Hematopoietic multipotent progenitor cell treated with erythropoietin and hydrocortisone succinate and interleukin-3 and kit ligand, for 17 days (in vitro differentiated cells): ENCODE data around the gene SVIL.

ENCODE experiments used
- DNase-seq: peaks from one replicate; pipeline ENCODE4 v3.0.0-alpha.2; 2015; ENCODE audit warnings: low spot score

The SVIL gene

GRCh38 chr10:29634764-29635625, at the start of gene SVIL:
Gene SVIL, minus strand, starts transcription at chr10:29634971. Its CDS starts 79,913 bp downstream, at chr10:29555058.
- no peak for DNase-seq

- DNase-seq, result no peak
Measured at GRCh38 chr10:29681676-29682448, 47.1 kb upstream of the SVIL start.

- no peak for DNase-seq
Measured at GRCh38 chr10:29680091-29680490, 45.3 kb upstream of the SVIL start.

- no peak for DNase-seq
Measured at GRCh38 chr10:29676732-29677131, 42.0 kb upstream of the SVIL start.

GRCh38 chr10:29675984-29676383, 41.2 kb upstream of the SVIL start:
- no peak for DNase-seq

GRCh38 chr10:29671968-29672367, 37.2 kb upstream of the SVIL start:
- DNase-seq, result no peak

- DNase-seq, result no peak
Measured at GRCh38 chr10:29671228-29671780, 36.5 kb upstream of the SVIL start.

- no peak for DNase-seq
Measured at GRCh38 chr10:29670761-29671160, 36.0 kb upstream of the SVIL start.

- DNase-seq, result no peak
Measured at GRCh38 chr10:29669149-29669548, 34.4 kb upstream of the SVIL start.

GRCh38 chr10:29668628-29669027, 33.9 kb upstream of the SVIL start:
- no peak for DNase-seq

- DNase-seq, result no peak
Measured at GRCh38 chr10:29667191-29667590, 32.4 kb upstream of the SVIL start.

GRCh38 chr10:29666201-29666600, 31.4 kb upstream of the SVIL start:
- no peak for DNase-seq

GRCh38 chr10:29663718-29664117, 28.9 kb upstream of the SVIL start:
- no peak for DNase-seq

- DNase-seq, result no peak
Measured at GRCh38 chr10:29658984-29659965, 24.5 kb upstream of the SVIL start.

GRCh38 chr10:29657719-29658274, 23.0 kb upstream of the SVIL start:
- no peak for DNase-seq

- no peak for DNase-seq
Measured at GRCh38 chr10:29656451-29656992, 21.8 kb upstream of the SVIL start.

GRCh38 chr10:29652192-29652591, 17.4 kb upstream of the SVIL start:
- DNase-seq, result no peak

- DNase-seq, result no peak
Measured at GRCh38 chr10:29651767-29652166, 17.0 kb upstream of the SVIL start.

- no peak for DNase-seq
Measured at GRCh38 chr10:29650552-29650944, 15.8 kb upstream of the SVIL start.

GRCh38 chr10:29649561-29650551, 15.1 kb upstream of the SVIL start:
- DNase-seq, result no peak
